Activated T-helper 17 cell treated with anti-CD3 and anti-CD28 coated beads, Interleukin-2, amount 50 U/mL, for 72 hours (primary cell): Measurements from ENCODE around the gene NHEJ1. TPM values are rescaled to one million over a fixed set of nuclear protein-coding genes. Genes with fewer than 3 reads are reported as not detected.

Experiments
- ATAC-seq: fragments of 150-1000 bp; cut with Tn5 transposase; replicated peaks from 2 replicates; pipeline ENCODE4 v1.10.0; 2021; ENCODE audit warnings: mild to moderate bottlenecking, moderate library complexity
- H3K27ac Mint-ChIP-seq: one replicate; pipeline ENCODE4 v1.8.0; 2022; ENCODE audit warnings: mixed read lengths
- H3K27me3 Mint-ChIP-seq: one replicate; pipeline ENCODE4 v1.8.0; 2022; ENCODE audit warnings: mixed read lengths
- H3K36me3 Mint-ChIP-seq: one replicate; pipeline ENCODE4 v1.8.0; 2022; ENCODE audit warnings: low read depth, mild to moderate bottlenecking, mixed read lengths
- H3K4me1 Mint-ChIP-seq: one replicate; pipeline ENCODE4 v1.8.0; 2022; ENCODE audit warnings: mixed read lengths
- H3K4me3 Mint-ChIP-seq: one replicate; pipeline ENCODE4 v1.8.0; 2022; ENCODE audit warnings: mild to moderate bottlenecking, mixed read lengths
- H3K9me3 Mint-ChIP-seq: one replicate; pipeline ENCODE4 v1.8.0; 2022; ENCODE audit warnings: mixed read lengths
- total RNA-seq, 2 donors: library from RNA; stranded (reverse); gene quantifications; one replicate each; pipeline ENCODE4 v1.2.3, GENCODE V29; 2022

The NHEJ1 gene
- total RNA-seq, 2 donors from 2014 or later: 24.1 to 26.6 TPM

DNA sequence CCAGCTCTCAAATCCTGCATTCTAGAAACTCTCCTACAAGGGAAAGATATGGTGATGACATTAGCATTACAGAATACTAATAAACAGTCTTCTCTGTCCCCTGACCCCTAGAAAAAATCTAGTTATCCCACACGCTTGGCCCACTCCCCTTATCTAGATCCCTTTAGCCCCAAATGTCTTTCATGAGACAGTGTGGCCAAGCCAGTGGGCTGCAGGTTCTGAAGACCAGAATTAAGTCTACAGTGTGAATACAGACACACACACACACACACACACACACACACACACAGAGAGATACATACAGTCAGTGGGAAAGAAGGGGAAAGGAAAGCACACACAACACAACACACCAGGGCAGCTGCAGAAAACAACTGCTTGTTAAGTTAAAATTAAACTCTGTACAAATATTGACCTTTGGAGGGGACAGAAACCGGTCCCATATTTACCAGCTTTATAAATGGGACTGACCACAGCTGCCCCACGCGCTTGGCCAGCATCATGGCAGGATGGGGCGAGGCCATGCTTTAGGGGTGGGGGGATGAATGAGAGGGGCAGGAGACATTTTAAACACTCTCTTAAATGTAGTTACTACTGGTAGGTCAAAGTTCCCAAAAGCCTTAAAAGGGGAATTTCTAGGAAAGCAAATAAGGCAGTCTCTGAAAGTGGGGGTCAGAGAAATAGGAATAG, 49.1 kb downstream of the NHEJ1 start:
- no peaks in the 10 kb centered on the region for H3K27me3 Mint-ChIP-seq
- H3K36me3 Mint-ChIP-seq: peaks cover 24% of the 10 kb centered on the region
- peak overlapping the region; percentile 43 for H3K27ac Mint-ChIP-seq
- H3K4me3 Mint-ChIP-seq: no peak overlapping the region
- peaks cover 6% of the 10 kb centered on the region for H3K4me1 Mint-ChIP-seq
- no peak for ATAC-seq
- H3K9me3 Mint-ChIP-seq: no peaks in the 10 kb centered on the region

- Mint-ChIP-seq H3K27me3 (no peaks in the 10 kb centered on the region), H3K4me3 (no peak overlapping the region), H3K4me1 (peaks cover 13% of the 10 kb centered on the region), H3K27ac (no peak overlapping the region), H3K9me3 (no peaks in the 10 kb centered on the region), H3K36me3 (peaks cover 24% of the 10 kb centered on the region)
- ATAC-seq: peak; percentile 23
Observed at GRCh38 chr2:219109471-219109870, 51.1 kb downstream of the NHEJ1 start.

- H3K9me3 Mint-ChIP-seq: no peaks in the 10 kb centered on the region
- peaks cover 16% of the 10 kb centered on the region for H3K36me3 Mint-ChIP-seq
- no peaks in the 10 kb centered on the region for H3K27me3 Mint-ChIP-seq
- peak overlapping the region; percentile 28 for H3K27ac Mint-ChIP-seq
- no peak overlapping the region for H3K4me3 Mint-ChIP-seq
- peaks cover 16% of the 10 kb centered on the region for H3K4me1 Mint-ChIP-seq
- ATAC-seq: no peak
Observed at GRCh38 chr2:219107758-219108157, 52.9 kb downstream of the NHEJ1 start.

DNA sequence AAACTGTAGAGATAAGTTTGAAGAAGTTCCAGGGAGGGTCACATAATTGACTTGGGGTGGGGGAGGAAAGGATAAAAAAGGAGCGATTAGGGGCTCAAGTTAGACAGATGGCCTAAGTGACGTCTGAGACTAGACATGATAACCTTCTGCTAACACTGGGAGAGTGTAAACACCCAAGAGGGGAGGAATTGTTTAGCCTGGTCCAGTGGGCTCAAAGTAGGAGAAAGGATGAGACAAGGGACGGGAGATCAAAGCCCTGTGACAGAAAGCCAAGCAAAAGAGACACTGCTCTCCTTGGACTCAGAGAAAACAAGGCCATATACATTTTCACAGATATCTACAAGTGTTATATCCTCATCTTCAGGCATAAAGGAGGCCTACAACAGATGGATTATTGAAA, 54.4 kb downstream of the NHEJ1 start:
- peaks cover 12% of the 10 kb centered on the region for H3K4me1 Mint-ChIP-seq

GRCh38 chr2:219104107-219105035, 56.2 kb downstream of the NHEJ1 start:
- peak overlapping the region; percentile 33 for H3K4me3 Mint-ChIP-seq

More for the DNA sequence above, 54.4 kb downstream of the NHEJ1 start:
- Mint-ChIP-seq H3K9me3 (no peaks in the 10 kb centered on the region), H3K27me3 (no peaks in the 10 kb centered on the region), H3K27ac (no peak overlapping the region), H3K4me3 (no peak overlapping the region), H3K36me3 (peaks cover 23% of the 10 kb centered on the region)
- ATAC-seq: no peak

DNA sequence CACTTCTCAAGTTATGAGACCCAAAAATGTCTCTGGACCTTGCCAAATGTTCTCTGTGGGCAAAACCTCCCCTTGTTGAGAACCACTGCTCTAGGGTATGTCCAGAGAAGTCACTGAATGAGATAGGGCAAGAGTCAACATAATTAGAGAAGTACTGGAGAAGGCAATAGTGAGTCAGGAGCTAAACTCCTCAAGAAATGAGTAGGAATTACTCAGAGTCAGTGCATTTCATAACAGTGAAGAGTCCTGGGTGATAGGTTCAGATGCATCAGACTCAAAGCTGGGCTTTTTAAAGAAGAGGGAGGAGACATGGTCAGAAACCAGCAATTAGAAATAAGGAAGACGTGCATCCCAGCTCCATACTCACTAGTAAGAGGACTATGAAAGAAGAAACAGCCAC, 61.3 kb downstream of the NHEJ1 start:
- Mint-ChIP-seq H3K27ac (no peak overlapping the region), H3K27me3 (no peaks in the 10 kb centered on the region), H3K36me3 (peaks cover 14% of the 10 kb centered on the region), H3K4me3 (no peak overlapping the region), H3K4me1 (peaks cover 4% of the 10 kb centered on the region), H3K9me3 (no peaks in the 10 kb centered on the region)
- peak; percentile 86 for ATAC-seq

More at GRCh38 chr2:219104107-219105035, 56.2 kb downstream of the NHEJ1 start:
- ATAC-seq: peak; percentile 61
- Mint-ChIP-seq H3K9me3 (no peaks in the 10 kb centered on the region), H3K27ac (peak overlapping the region; percentile 41), H3K36me3 (peaks cover 12% of the 10 kb centered on the region), H3K4me1 (peaks cover 12% of the 10 kb centered on the region), H3K27me3 (no peaks in the 10 kb centered on the region)

GRCh38 chr2:219095406-219095935, 65.1 kb downstream of the NHEJ1 start:
- Mint-ChIP-seq H3K27ac (no peak overlapping the region), H3K4me1 (no peaks in the 10 kb centered on the region), H3K27me3 (no peaks in the 10 kb centered on the region), H3K36me3 (peaks cover 18% of the 10 kb centered on the region), H3K9me3 (no peaks in the 10 kb centered on the region), H3K4me3 (no peak overlapping the region)
- ATAC-seq: no peak

DNA sequence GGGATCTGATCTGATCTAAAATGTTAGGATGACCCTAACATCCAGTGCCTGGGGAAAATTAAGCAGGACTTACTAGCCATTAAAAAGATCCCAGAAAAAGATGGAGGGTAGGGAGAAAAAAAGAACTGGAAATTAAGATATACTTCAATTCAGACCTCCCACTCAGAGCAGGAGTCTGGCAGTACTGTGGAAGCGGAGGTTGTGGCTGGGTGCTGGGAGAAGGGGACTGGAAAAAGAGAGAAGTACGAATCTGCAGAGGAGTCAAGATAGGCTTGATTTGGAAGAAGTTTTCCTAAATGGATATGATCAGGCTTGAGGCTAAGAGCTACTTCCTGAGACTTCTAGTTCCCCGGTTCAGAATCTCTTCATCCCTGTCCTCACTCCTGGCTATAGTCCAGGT, 66.4 kb downstream of the NHEJ1 start:
- no peak overlapping the region for H3K27ac Mint-ChIP-seq
- H3K36me3 Mint-ChIP-seq: peaks cover 28% of the 10 kb centered on the region
- H3K4me3 Mint-ChIP-seq: no peak overlapping the region
- no peak for ATAC-seq
- no peaks in the 10 kb centered on the region for H3K9me3 Mint-ChIP-seq
- H3K4me1 Mint-ChIP-seq: no peaks in the 10 kb centered on the region
- no peaks in the 10 kb centered on the region for H3K27me3 Mint-ChIP-seq

- no peak overlapping the region for H3K4me3 Mint-ChIP-seq
- no peak for ATAC-seq
- H3K27me3 Mint-ChIP-seq: no peaks in the 10 kb centered on the region
Observed at GRCh38 chr2:219090436-219091299, 69.9 kb downstream of the NHEJ1 start.

DNA sequence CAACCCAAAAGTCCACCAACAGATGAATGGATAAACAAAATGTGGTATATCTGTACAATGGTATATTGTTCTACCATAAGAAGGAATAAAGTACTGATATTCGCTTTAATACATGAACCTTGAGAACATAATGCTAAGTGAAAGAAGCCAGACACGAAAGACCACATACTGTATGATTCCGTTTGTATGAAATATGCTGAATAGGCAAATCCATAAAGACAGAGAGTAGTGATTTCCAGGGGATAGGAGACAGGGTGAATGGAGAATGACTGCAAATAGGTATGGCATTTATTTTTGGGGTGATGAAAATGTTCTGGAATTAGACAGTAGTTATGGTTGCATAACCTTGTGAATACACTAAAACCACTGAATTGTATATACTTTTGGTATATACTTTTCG, 71.3 kb downstream of the NHEJ1 start:
- ATAC-seq: no peak
- no peak overlapping the region for H3K4me3 Mint-ChIP-seq
- H3K36me3 Mint-ChIP-seq: peaks cover 22% of the 10 kb centered on the region
- peaks cover 5% of the 10 kb centered on the region for H3K4me1 Mint-ChIP-seq
- H3K27me3 Mint-ChIP-seq: no peaks in the 10 kb centered on the region
- H3K27ac Mint-ChIP-seq: no peak overlapping the region
- H3K9me3 Mint-ChIP-seq: no peaks in the 10 kb centered on the region

More at GRCh38 chr2:219090436-219091299, 69.9 kb downstream of the NHEJ1 start:
- Mint-ChIP-seq H3K36me3 (peaks cover 29% of the 10 kb centered on the region), H3K4me1 (peaks cover 5% of the 10 kb centered on the region), H3K27ac (no peak overlapping the region), H3K9me3 (no peaks in the 10 kb centered on the region)

DNA sequence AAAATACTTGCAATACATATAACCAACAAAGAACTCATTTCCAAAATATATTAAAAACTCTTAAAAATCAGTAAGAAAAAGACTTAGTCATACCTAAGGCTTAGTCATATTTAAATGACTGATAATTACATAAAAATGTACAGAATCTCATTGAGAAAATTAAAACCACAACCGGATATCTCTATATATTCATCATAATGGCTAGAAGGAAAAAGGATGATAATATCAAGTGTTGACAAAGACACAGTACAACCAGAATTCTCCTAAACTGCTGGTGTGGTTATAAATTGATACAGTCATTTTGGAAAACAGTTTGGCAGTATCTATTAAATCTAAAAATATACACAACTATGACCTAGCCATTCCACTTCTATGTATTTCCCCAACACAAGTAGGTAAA, 72.8 kb downstream of the NHEJ1 start:
- Mint-ChIP-seq H3K36me3 (peaks cover 12% of the 10 kb centered on the region), H3K27ac (no peak overlapping the region), H3K4me1 (peaks cover 5% of the 10 kb centered on the region), H3K9me3 (no peaks in the 10 kb centered on the region), H3K4me3 (no peak overlapping the region), H3K27me3 (no peaks in the 10 kb centered on the region)
- ATAC-seq: peak; percentile 19

DNA sequence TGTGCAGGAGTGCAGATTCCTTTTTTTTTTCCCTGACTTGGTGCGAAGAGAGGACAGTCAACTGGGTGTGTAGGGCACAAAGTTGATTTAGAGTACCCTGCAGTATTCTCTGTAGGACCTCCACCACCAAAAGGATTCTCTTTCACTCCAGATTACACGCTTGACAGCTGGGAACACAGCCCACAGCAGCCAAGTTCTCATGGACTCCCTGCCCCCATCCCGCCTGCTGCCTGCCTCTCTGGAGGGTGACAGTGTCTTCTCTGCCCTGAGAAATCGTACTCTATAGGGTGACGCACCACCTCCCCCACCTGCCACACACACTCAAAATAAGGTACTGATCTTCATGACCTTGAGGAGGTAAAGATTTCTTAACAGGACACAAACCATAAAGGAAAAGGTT, 73.3 kb downstream of the NHEJ1 start:
- Mint-ChIP-seq H3K36me3 (peaks cover 11% of the 10 kb centered on the region), H3K4me3 (no peak overlapping the region), H3K27me3 (no peaks in the 10 kb centered on the region), H3K9me3 (no peaks in the 10 kb centered on the region), H3K27ac (peak overlapping the region; percentile 53), H3K4me1 (peaks cover 5% of the 10 kb centered on the region)
- ATAC-seq: no peak

DNA sequence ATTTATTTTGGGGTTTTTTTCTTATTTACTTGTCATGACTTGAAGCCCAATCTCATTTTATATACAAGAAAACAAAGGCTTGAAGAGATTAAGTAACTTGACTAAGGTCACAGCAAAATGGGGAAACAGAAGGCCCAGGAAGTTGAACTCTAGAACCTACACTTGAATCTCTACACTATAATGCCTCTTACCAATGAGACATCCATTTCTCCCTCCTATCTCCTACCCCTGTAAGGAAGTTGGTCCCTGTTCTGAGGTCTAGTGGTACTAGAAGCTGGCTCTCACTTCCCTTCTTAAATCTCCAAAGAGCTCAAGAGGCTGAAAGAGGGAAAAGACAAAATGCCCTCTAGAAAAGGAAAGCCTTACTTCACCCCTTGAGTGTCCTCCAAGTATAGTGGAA, 74.4 kb downstream of the NHEJ1 start:
- H3K4me1 Mint-ChIP-seq: peaks cover 5% of the 10 kb centered on the region
- H3K27me3 Mint-ChIP-seq: no peaks in the 10 kb centered on the region
- peak overlapping the region; percentile 53 for H3K27ac Mint-ChIP-seq
- ATAC-seq: no peak
- H3K36me3 Mint-ChIP-seq: peaks cover 11% of the 10 kb centered on the region
- no peaks in the 10 kb centered on the region for H3K9me3 Mint-ChIP-seq
- H3K4me3 Mint-ChIP-seq: no peak overlapping the region

GRCh38 chr2:219084791-219085190, 75.8 kb downstream of the NHEJ1 start:
- Mint-ChIP-seq H3K4me3 (no peak overlapping the region), H3K9me3 (no peaks in the 10 kb centered on the region), H3K27me3 (no peaks in the 10 kb centered on the region), H3K27ac (no peak overlapping the region), H3K36me3 (peaks cover 8% of the 10 kb centered on the region), H3K4me1 (peaks cover 5% of the 10 kb centered on the region)
- no peak for ATAC-seq
